ENCODE results near the gene NSMCE1.

GRCh38 chr16:27224271-27224737, 44.3 kb downstream of the NSMCE1 start:
- TF ChIP-seq CTCF (IDR thresholded peaks at IDR 0.05) (no peak), POLR2A (IDR thresholded peaks at IDR 0.05) (no peak)

Measured in testis (tissue), 2 donors.